Lower leg skin (tissue), 3 donors: ENCODE measurements around the gene CST9.

Experiments
- POLR2A ChIP-seq, 2 donors: fragments of 450-650 bp; IDR thresholded peaks; one replicate each; pipeline ENCODE4 v1.6.1; 2016 to 2017; ENCODE audit warnings: antibody characterized with exemption in 2 of 2, mild to moderate bottlenecking in 1 of 2, moderate library complexity in 1 of 2
- TF ChIP-seq, protein P1 (sequence below), 3 donors: fragments of 450-650 bp; IDR thresholded peaks; one replicate each; pipeline ENCODE4 v1.5.1; 2016; ENCODE audit warnings: antibody characterized with exemption in 3 of 3, mild to moderate bottlenecking in 3 of 3, moderate library complexity in 2 of 3

DNA sequence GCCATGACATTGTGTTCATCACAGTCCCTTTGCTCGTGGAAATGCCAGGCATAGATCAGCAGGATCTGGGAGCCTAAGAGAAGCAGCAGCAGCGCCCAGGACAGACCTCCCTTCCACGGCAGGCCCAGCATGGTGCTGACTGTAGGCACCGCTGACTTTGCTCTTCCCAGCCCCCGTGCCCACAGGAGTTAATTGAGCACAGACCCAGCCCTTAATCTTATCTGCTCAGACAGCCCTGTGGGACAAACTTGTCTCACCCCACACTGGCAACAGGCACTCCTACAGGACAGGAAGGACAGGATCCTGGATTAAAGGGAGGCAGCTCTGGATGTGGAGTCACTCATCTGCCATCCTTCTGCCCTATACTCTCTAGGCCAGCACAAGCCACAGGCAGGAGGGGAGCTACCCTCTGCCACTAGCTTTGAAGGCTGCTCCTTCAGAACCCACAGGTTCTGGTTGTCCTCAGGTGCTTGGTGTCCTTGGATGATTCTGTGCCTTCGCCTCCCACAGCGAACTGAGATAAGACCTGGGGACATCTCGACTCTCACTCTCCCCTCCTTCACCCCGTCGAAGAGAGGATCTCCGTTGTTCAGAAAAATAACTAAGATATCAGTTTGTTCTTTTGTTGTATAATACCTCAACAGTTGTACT lies 37.3 kb downstream of the CST9 start, which contains the start of gene CST9L:
- TF ChIP-seq, protein P1, sequence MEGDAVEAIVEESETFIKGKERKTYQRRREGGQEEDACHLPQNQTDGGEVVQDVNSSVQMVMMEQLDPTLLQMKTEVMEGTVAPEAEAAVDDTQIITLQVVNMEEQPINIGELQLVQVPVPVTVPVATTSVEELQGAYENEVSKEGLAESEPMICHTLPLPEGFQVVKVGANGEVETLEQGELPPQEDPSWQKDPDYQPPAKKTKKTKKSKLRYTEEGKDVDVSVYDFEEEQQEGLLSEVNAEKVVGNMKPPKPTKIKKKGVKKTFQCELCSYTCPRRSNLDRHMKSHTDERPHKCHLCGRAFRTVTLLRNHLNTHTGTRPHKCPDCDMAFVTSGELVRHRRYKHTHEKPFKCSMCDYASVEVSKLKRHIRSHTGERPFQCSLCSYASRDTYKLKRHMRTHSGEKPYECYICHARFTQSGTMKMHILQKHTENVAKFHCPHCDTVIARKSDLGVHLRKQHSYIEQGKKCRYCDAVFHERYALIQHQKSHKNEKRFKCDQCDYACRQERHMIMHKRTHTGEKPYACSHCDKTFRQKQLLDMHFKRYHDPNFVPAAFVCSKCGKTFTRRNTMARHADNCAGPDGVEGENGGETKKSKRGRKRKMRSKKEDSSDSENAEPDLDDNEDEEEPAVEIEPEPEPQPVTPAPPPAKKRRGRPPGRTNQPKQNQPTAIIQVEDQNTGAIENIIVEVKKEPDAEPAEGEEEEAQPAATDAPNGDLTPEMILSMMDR (IDR thresholded peaks at IDR 0.05), result no peak
- TF ChIP-seq POLR2A (IDR thresholded peaks at IDR 0.05), result no peak
